ENCODE results near the gene AHNAK. TPM values are rescaled to one million over a fixed set of nuclear protein-coding genes. Genes with fewer than 3 reads are reported as not detected.

The AHNAK gene
- total RNA-seq, 2 donors from 2014 or later, result 329 to 404 TPM

DNA sequence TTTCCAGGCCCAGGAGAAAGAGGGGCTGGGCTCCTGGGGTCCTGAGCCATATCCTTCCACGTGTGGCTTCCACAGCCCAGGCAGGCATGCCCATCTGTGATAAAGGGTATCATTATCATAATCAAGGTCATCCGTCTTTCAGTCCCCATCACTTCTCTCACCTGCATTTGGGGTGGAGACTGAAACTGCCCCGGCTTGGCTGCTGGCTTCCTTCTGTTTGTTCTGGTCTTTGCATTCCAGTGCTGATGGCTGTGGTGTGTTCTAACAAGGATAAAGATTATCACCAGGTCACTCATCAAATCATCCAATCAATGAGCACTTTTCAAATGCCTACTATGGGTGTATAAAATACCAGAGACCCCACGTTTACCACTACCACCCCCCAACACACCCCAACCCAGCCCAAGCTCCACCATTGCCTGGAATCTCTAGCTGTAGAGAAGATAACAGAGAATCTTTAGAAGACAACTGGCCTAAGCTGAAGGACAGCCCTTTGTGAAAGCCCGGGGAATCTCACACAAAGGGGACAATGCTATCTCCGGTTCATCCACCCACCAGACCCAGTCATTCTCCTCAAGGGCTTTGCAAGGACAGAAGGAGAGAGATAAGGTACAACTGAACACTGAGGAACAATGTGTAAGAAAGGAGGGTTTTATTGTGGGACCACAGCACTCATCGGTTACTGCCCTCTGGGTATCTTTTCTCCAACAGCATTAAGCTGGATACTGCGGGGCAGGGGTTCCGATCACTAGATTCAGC is 54.9 kb downstream of the AHNAK start:
- DNase-seq, result no peak
- ATAC-seq, result no peak
- intact Hi-C loops (cut with DNase I), result no loop called here

DNA sequence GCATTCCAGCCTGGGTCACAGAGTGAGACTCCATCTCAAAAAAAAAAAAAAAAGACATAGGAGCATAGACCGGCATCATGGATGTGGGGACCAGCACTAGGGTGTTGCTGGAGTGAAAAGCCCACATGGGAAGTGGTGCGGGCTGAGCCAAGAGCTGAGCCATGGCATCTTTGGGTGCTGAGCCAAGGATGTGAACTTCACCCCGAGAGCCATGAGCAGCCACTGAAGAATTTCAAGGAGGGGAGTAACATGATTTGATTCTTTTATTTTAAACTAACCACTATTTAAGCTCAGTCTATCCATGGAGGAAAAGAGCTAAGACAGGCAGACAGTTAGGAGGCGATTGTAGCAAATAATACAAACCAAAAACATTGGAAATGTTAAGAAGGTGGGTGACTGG is 57.4 kb downstream of the AHNAK start:
- ATAC-seq (no peak), DNase-seq (no peak)
- intact Hi-C loops (cut with DNase I), result no loop called here

DNA sequence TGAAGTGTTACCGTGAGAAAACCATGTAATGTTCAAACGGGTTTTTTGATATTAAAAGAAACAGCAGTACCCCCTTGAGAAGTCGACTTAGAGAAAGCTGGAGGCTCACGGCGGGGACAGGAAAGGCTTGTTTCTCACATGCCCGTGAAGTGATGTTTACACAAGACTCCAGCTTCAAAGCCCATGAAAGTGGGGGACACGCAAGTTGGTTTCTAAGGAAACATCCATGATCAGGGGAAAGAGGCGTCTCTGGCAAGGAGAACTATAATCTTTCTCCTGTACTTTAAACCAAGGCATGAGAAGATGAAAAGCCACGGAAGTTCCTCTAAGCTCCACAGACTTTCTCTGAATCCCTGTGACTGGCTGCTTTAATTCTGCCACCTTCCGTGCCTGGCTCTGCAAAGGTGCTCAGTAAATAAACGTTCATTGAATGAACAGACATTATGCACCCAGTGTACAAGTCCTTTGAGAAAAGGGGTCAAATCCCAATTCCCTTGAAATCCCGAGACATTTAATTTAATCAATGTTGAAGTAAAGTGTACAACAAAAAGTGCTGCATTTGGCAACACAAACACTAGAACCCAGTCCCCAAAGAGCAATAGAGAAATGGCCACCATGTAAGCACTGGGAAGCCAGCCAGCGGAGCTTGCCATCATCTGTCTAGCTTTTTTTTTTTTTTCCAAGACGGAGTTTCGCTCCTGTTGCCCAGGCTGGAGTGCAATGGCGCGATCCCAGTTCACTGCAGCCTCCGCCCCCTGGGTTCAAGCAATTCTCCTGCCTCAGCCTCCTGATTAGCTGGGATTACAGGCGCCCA is 58.7 kb downstream of the AHNAK start:
- DNase-seq (no peak), ATAC-seq (no peak)
- intact Hi-C loops (cut with DNase I), result no loop called here

DNA sequence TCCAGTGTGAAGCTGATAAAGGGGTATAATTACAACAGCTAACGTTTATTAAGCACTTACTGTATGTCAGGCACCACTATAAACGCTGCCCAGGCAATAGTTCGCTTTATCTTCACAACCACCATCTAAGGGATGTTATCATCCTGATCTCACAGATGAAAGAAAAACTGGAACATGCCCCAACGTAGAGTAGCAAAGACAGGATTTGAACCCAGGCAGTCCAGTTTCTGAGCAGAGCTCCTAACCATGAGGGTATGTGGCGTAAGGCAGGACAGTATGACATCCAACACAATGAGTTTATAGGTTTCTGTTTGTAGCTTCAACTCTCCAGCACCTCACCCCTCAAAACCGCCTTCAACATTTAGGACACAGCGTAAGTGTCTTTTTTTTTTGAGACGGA is 59.5 kb downstream of the AHNAK start:
- no peak for DNase-seq
- intact Hi-C loops (cut with DNase I), result no loop called here

DNA sequence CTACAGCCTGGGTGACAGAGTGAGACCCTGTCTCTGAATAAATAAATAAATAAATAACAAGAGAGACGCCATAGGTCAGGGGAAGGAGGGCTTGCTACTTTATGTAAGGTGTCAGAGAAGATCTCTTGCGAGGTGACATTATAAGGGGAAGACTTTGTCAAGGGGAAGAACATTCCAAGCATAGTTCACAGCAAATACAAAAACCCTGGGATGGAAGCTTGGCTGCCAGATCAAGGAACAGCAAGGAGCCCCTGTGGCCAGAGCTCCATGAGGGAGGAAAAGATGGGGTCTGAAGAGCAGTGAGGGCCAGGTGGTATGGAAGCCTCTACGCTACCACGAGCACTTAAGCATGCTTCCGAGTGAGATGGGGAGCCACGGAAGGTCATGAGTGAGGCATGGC is 62.3 kb downstream of the AHNAK start:
- ATAC-seq (no peak), DNase-seq (no peak)
- intact Hi-C loops (cut with DNase I), result no loop called here

More for the DNA sequence above, 59.5 kb downstream of the AHNAK start:
- ATAC-seq, result no peak

DNA sequence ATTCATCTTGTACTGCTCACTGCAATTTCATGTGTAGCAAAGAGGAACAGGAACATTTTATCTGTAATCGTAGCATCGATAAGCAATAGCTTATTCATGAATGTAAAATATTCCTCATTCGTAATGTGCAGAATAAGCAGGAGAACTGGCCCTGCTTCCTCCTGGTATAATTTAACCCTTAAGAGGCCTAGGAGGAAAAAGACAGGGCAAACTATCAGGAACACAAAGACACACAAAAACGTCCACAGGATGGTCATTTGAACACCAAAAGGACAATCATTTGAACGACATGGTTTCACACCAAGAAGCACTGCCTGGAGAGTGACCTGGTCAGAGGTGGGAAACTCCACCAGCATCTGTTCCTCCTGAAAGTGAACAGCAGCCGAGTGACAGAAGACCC is 63.9 kb downstream of the AHNAK start:
- intact Hi-C loops (cut with DNase I), result no loop called here
- DNase-seq, result no peak
- ATAC-seq, result no peak

DNA sequence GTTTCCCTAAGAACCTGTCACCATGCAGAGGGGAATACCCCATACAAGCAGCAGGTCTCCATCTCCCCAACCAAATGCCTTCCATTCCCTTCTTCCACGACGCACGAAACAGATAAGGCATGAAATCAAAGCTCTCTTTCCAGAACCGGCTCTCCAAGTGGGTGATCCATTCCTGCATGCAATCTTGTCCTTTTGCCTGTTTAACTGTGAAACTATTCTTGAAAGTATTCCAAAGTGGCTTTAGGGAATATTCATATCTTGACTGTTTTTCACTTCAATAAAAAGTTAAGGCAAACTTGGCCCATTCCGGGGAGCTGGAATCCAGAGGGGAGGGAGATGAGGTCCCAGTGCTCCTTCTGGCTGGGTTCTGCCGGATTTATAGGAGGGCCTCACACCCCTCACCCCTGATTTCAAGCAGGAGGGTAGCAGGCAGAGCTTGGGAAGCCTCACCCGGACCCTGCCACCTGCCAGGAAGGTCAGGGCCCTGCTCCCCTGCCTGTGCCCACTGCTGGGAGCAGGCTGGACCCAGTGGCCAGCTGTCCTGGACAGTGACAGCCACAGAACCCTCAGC is 66.9 kb downstream of the AHNAK start:
- DNase-seq (no peak), ATAC-seq (peak in 1 of 2 donors; percentile 58)
- intact Hi-C loops (cut with DNase I), result no loop called here

DNA sequence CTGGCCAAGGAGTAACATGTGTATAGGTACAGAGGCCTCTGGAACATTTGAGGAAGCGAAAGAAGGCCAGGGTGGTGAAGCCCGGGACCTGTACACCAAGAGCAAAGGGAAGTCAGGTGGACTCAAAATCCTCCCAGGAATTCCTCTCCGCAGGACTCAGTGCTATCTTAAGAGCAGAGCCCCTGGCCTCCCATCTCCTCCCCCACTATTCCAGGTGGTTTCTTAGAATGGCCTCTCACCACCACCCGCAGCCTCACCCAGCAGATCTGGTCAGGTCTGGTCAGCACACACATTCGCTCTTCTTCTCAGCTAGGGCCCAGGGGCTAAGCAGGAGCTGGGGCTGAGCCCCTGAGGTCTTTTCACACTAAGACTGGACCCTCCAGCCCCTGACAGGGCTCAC is 68.7 kb downstream of the AHNAK start:
- ATAC-seq, result no peak
- intact Hi-C loops (cut with DNase I), result no loop called here

DNA sequence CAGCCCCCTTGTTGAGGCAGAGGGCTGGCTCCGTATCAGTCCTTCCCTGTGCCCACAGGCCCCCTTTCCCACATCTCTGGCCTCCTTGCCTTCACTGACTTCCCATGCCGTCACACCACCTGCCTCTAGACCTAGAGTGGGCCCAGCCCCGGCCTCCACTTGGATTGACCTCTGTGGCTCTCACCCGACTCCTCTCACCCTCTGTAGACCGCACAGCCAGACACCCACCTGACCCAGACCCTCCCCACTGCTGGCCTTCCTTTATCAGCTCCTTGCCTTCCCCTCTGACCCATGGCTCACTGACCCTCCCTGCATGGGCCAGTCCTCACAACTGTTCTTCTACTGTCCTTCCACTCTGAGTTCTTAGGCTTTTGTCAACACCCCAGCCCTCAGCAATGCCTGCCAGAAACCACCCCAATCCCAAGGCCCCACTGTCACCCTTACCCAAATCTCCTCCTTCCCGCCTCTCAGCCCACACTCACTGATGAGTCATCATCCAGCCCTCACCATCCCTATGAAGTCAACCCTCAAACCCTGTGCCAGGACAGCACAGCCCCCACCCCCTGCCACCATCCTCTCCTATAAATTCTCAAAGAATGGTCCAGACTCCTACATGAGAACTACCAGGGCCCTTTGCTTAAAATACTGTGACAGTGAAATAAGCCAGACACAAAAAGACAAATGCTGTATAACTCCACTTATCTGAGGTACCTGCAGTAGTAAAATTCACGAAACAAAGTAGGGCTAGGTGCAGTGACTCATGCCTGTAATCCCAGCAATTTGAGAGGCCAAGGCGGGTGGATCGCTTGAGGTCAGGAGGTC is 74.3 kb downstream of the AHNAK start:
- intact Hi-C loops (cut with DNase I), result no loop called here
- DNase-seq, result no peak
- ATAC-seq, result peak; percentile 57 to 91

More for the DNA sequence above, 68.7 kb downstream of the AHNAK start:
- DNase-seq, result no peak

DNA sequence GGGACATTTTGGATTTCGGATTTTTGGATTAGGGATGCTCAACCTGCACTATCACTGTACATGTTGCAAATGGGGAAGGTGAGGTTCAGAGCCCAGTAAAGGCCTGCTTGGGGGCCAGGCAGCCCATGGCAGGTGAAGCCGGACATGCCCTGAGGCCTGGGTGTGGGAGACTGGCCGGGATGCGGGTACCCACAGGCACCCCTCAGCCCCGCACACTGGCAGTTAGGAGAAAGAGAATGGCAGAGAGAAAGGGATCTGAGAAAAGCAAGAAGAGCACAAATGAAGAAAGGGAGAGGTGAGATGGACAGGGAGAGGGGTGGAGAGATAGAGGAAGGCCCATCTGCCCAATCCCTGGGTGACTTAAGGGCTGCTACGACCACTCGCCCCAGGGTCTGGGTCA is 75.0 kb downstream of the AHNAK start:
- intact Hi-C loops (cut with DNase I), result no loop called here
- DNase-seq (no peak), ATAC-seq (peak in 1 of 2 donors; percentile 14)

DNA sequence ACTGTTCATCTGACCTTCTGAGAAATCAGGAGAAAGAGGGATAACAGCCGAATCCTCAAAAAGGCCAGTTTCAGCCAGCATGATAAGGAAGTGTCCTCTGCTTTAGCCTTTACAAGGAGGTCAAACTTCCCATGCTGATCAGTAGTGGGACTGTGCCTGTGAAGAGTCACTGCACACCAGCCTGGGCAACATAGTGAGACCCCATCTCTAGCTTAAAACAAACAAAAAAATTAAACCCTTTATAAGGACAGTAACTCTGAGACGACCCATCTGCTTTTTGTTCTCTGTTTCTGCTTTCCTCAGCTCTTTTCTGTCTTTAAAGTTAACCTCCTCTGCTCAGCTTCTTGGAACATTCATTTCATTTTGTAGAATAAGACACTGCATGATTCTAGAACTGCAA is 78.0 kb downstream of the AHNAK start:
- no peak for ATAC-seq
- intact Hi-C loops (cut with DNase I), result no loop called here
- no peak for DNase-seq

DNA sequence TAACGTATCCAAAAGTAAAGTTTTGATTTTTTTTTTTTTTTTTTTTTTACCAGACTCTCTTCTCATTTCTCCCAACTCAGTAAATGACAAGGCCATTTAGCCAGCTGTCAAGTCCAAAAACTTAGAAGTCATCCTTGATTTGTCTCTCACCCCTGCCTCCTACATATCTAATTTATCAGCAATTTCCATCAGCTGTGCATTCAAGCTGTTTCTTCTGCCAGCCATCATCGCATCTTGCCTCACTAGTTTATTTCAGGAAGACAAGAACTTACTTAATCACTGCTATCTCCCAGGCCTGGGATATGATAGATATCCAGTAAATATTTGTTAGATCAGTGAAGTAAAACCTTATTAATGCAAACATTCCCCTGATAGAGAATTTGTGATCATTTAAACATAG is 80.2 kb downstream of the AHNAK start:
- intact Hi-C loops (cut with DNase I), result no loop called here

DNA sequence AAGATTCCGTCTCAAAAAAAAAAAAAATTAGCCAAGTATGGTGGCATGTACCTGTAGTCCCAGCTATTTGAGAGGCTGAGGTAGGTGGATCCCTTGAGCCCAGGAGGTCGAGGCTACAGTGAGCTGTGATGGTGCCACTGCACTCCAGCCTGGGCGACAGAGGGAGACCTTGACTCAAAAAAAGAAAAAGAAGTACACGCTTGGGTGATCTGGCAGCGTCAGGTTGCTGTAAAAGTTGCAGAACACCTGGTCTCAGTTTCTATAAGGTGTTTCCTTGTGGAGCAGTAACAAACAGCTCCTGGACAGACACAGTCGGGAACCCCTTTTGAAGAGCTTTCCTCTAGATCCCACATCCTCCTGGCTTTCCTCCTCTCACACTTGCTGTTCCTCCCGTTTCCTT is 82.0 kb downstream of the AHNAK start:
- ATAC-seq (no peak), DNase-seq (no peak)
- intact Hi-C loops (cut with DNase I), result no loop called here

More for the DNA sequence above, 80.2 kb downstream of the AHNAK start:
- DNase-seq, result no peak
- ATAC-seq, result no peak

DNA sequence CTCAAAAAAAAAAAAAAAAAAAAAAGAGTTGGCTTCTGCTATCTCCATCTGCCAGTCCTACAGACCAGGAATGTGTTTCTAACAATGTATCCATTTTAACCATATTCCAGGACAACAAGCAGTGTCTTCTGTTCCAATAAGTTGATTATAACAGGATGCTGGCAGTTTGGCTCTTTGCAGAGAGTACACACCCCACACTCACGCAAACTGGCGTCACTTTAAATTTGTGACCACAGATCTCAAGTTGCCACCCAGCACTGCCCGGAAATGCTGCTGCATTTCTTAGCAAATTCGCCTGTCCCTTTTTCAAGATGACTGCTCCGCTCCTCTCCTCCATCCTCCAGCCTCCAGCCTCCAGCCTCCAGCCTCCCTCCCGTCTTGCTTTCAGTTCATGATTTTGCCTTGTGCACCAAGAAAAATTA is 83.5 kb downstream of the AHNAK start:
- DNase-seq, result no peak
- intact Hi-C loops (cut with DNase I), result no loop called here
- peak in 1 of 2 donors; percentile 23 for ATAC-seq

DNA sequence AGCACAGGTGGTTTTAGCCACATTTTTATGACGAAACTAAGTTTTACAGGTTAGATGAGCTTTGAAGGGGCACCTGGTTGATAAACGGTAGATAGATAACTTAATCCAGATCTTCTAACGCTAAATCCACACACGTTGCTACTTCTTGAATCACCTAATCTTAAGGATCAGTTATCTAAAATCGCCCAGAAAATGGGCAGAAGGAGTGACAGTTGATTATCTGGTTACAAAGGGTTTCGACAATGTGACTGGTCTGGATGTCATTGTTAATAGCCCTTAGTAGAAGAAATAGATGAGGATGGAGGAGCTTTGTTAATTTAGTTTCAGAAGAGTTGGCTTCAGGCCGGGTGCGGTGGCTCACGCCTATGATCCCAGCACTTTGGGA is 84.1 kb downstream of the AHNAK start:
- intact Hi-C loops (cut with DNase I), result no loop called here
- ATAC-seq (no peak), DNase-seq (no peak)

DNA sequence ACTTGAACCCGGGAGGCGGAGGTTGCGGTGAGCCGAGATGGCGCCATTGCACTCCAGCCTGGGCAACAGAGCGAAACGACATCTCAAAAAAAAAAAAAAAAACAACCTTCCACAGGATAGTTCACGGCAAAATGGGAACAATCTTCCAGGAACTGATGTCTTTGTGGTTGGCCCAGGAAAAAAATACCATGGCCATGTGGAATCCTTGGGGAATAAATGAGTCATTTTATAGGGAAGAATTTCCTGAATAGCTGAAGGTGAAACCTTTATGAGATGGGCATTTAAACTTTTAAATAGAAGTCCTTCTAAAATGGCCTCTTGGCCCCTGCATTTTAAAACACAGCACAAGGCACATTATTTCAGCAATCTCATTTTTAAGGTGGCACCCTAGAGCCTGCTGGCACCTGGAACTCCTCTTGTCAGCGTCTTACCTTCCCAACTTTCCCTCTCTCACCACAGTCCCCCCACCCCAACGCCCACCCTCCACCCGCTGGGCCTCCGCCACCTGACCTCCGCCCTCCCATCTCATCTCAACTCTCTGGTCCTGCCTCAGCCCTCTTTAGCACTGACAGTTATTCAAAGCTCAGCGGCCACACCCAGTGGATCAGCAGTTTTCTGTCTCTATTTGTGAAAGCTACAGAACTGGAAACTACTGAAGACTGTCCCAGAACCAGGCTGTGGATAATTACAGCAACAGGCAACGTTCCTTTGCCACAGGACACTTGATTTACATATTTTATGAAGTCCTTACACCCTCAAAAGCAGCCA is 84.7 kb downstream of the AHNAK start:
- intact Hi-C loops (cut with DNase I), result no loop called here

DNA sequence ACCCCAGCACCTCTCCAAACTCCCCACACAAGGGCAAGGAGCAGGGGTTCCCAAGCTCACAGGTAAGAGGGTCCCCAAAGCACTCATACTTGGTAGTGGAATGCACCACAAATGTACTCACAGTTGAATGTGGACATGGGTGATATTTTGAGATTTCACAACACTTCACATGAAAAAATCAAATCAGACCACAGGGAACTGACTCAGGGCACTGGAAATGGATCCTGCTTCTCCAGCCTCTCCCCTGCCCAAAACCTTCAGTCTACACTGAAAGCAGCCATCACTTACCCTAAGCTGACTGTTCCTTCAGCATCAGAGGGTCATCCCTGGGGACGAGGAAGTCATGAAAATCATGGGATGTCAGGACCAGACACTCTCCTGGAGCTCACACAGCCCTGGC is 87.5 kb downstream of the AHNAK start:
- ATAC-seq (no peak), DNase-seq (no peak)
- intact Hi-C loops (cut with DNase I), result no loop called here

More for the DNA sequence above, 84.7 kb downstream of the AHNAK start:
- DNase-seq, result no peak
- ATAC-seq, result no peak

DNA sequence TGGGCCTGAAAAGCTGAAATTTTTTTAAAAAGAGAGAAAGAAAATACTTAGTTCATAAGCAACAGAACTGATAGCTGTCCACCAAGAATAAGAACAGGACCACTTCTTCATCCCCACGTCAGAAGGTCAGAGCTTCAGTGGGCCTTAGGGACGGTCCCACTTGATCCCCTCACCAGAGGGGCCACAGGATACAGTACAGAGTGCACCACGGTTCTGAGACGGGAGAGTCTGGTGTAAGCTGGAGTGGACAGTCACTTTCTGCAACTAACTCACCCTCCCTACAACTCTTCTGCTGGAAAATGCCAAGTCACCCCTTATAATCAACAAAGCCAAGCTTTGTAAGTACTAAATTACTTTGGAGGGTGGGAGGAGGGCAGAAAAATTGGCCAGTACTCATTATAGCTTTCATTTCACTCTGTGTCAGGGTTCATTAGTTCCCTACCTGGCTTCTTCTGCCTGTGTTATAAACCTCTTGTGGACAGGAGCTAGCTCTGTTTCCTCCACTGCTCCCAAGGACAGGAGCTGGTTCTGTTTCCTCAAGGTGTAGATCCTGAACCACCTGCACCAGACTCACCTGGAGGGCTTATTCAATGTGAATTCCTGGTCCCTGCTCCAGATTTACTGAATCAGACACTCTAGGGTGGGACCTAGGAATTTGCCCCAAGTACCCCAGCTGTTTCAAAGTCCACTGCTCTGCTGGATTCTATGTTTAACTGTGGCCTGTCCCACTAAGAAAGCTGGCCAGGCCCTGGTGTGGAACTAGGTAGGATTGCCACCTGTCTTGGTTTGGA is 88.2 kb downstream of the AHNAK start:
- ATAC-seq (peak; percentile 15 to 30), DNase-seq (no peak)
- intact Hi-C loops (cut with DNase I), result no loop called here
